ENCODE measurements around the gene OR10H5.

DNA sequence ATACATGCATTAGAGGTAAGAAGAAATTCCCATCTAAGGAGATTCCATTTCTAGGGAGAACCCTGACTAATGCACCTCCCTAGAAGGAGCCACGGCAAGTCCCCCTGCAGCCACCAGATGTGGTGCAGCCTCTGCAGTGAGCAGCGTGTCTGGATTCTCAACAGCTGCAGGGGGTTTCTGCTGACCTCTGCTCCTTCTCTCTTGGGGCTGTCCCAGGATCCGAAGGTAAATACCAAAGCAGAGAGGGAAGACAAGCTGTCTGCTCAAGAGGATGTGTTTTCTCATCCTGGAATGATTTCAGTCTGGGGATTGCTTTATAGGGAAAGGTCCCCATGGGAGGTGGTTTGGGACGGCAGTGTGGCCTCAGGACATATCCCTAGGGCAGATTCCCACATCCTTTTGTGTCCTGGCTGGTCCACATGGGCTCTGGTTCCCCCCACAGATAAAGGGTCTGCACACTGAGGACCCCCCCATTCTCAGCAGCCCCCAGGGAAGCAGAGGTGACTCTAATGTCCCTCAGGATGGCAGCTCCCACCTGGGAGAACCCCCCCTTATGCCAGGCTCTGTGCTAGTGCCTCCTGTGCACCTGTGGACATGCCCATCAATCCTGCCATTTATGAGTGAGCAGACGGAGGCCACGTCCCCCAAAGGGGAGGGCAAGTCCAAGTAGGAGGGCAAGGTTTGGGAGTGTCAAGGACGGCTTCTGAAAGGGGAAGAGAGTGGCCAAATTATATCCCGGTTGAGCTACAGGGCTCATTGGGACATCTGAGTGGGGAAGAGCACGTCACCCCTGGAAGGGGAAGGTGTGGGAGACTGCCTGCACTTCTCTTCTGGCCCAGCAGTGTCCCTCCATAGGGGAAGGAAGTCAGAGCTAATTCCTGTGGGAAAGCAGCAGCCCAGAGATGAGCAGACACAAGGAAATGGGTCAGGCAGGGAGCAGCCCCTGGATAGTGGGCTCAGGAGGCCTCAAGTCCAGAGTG lies 10.2 kb upstream of the OR10H5 start:
- TF ChIP-seq, protein P1, sequence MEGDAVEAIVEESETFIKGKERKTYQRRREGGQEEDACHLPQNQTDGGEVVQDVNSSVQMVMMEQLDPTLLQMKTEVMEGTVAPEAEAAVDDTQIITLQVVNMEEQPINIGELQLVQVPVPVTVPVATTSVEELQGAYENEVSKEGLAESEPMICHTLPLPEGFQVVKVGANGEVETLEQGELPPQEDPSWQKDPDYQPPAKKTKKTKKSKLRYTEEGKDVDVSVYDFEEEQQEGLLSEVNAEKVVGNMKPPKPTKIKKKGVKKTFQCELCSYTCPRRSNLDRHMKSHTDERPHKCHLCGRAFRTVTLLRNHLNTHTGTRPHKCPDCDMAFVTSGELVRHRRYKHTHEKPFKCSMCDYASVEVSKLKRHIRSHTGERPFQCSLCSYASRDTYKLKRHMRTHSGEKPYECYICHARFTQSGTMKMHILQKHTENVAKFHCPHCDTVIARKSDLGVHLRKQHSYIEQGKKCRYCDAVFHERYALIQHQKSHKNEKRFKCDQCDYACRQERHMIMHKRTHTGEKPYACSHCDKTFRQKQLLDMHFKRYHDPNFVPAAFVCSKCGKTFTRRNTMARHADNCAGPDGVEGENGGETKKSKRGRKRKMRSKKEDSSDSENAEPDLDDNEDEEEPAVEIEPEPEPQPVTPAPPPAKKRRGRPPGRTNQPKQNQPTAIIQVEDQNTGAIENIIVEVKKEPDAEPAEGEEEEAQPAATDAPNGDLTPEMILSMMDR (IDR thresholded peaks at IDR 0.05), result no peak
- no peak for TF ChIP-seq POLR2A (IDR thresholded peaks at IDR 0.05)
